ENCODE data around the gene DTNBP1.

Gene DTNBP1

GRCh38 chr6:15586503-15586902 lies 76.3 kb downstream of the DTNBP1 start:
- no peak for DNase-seq

- no peak for DNase-seq
Observed at GRCh38 chr6:15585760-15586214, 77.0 kb downstream of the DTNBP1 start.

- no peak for DNase-seq
Observed at GRCh38 chr6:15582499-15582898, 80.3 kb downstream of the DTNBP1 start.

DNA sequence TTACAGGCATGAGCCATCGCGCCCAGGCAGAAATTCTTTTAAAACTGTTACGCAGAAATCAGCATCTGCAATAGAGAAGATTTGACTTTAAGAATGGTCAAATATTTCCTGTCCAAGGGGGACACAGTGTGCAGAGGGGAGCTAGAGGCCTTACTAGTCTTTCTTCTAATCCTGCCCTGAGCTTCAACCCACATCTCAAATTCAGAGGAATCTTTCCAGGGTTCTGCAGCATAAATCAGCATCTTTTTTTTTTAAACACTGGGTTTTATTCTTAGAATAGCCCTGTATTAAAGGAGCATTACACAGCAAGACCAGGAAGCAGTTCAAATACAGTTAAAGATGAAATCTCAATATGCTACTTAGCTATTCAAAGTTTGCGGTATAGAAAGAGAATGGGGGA lies 81.1 kb downstream of the DTNBP1 start:
- DNase-seq, result no peak

- DNase-seq, result no peak
Observed at GRCh38 chr6:15580326-15580725, 82.5 kb downstream of the DTNBP1 start.

DNA sequence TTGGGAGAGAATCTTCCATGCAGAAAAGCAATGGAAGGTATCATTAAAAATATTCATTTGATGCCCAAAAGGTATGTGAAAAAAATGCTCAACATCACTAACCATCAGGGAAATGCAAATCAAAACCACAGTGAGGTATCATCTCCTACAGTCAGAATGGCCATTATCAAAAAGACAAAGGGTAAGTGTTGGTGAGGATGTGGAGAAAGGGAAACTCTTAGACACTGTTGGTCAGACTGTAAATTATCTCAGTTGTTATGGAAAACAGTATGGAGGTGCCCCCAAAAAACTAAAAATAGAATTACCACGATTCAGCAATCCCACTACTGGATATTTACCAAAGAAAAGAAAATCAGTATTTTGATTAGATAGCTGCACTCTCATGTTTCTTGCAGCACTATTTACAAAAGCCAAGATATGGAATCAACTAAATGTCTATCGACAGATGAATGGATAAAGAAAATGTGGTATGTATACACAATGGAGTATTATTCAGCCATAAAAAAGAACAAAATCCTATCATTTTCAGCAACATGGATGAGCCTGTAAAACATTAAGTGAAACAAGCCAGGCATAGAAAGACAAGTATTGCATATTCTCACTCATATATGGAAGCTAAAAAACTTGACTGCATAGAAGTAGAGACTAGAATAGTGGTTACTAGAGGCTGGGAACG lies 84.0 kb downstream of the DTNBP1 start:
- no peak for DNase-seq

- no peak for DNase-seq
Observed at GRCh38 chr6:15577550-15578171, 85.2 kb downstream of the DTNBP1 start.

- DNase-seq, result no peak
Observed at GRCh38 chr6:15577106-15577505, 85.7 kb downstream of the DTNBP1 start.

- DNase-seq, result no peak
Observed at GRCh38 chr6:15575357-15576033, 87.3 kb downstream of the DTNBP1 start.

- DNase-seq, result no peak
Observed at GRCh38 chr6:15574486-15574885, 88.3 kb downstream of the DTNBP1 start.

GRCh38 chr6:15574023-15574422 lies 88.8 kb downstream of the DTNBP1 start:
- no peak for DNase-seq

DNA sequence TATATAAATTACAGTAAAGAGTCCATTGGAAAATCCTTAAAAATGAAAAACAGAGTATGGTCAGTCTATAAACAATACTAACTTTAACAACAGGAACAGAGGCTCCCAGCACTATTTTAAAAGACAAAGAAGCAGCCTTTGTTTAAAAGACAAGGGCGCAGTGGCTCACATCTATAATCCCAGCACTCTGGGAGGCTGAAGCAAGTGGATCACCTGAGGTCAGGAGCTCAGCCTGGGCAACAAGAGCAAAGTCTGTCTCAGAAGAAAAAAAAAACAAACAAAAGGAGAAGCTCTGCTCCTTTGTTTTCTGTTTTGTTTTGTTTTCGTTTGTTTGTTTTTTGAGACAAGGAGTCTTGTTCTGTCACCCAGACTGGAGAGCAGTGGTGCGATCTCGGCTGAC lies 89.4 kb downstream of the DTNBP1 start:
- DNase-seq, result no peak

DNA sequence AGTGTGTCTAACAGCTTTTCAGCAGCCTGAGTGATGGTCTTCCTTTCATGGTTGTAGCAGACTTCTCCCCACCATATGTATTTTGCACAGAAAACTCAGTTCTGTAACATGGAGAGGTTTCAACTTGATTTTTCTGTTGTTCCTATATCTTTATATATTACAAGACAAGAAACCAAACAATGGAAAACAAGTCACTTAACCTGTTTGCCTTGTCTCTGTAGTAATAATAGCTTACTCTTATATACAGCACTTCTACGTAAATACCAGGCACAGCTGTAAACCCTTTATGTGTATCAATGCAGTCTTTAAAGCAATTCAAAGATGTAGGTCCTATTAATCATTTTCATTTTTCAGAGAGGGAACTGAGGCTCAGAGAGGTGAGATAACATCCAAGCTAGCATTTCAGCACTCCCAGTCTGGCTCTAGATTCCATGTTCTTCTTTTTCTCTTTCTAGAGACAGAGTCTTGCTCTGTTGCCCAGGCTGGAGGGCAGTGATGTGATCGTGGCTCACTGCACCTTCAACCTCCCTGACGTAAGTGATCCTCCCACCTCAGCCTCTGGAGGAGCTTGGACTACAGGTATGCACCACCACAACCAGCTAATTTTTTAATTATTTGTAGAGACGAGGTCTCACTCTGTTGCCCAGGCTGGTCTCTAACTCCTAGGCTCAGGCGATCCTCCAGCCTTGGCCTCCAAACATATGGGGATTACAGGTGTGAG lies 90.4 kb downstream of the DTNBP1 start:
- no peak for DNase-seq

GRCh38 chr6:15570171-15570570 lies 92.7 kb downstream of the DTNBP1 start:
- no peak for DNase-seq

DNA sequence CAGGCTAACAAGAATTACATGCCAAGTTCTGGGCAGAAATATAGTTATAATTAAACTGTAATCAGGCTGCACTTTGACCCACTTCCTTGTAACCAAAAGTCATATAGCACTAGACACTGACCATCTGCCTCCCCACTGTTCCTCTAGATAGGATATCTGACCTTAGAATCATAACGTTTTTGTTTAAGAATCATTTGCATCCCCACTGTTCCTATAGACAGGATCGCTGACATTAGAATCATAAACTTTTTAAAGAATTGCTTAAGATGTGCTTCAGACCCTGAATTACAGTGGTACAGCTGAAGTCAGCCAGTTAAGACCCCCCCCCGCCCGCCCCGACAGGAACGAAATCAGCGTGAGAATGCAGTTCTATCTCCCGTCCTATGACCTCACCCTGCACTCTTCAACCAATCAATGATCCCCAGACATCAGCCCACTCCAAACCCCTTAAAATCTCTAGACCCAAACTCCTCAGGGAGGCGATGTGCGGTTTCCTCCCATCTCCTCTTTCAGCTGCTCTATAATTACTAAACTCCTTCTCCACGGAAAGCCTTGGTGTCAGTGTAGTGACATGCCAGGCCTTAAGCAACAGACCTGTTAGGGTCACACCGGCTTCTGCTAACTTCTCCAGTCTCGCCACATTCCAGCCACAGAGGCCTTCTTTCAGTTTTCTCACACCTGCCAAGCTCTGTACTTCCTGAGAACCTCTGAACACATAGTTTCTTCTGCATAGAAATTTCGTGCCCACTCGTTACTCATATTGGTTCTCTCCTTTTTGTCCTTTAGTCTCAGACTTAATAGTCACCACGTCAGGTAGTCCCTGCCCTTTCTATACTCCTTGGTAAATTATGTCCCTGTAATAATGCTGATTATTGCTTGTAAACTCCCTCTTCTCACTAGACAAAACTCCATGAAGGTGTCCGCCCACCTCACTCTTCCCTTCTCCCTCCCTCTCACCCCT lies 93.5 kb downstream of the DTNBP1 start:
- DNase-seq, result no peak

- DNase-seq, result no peak
Observed at GRCh38 chr6:15562977-15563376, 99.9 kb downstream of the DTNBP1 start.

DNA sequence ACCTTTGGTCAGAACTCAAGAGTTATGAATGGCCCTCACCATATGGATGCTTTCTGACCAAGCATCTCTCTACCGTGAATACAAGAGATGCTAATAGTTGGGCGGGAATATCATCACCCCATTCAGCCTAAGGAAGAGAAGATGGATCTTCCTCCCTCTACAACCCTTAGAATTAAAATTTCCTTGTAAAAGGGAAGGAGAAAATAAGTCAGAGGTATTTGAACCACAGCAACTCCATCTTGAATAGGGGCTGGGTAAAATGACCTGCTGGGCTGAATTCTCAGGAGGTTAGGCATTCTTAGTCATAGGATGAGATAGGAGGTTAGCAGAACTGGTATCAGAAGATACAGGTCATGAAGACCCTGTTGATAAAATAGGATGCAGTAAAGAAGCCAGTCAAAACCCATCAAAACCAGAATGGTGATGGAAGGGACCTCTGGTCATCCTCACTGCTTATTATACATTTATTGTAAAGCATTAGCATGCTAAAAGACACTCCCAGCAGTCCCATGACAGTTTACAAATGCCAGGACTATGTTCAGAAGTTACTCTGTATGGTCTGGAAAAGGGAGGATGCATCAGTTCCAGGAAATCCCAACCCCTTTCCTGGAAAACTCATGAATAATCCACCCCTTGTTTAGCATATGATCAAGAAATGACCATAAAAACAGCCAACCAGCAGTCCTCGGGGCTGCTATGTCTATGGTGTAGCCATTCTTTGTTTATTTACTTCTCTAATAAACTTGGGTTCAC lies 101.2 kb downstream of the DTNBP1 start:
- no peak for DNase-seq

- DNase-seq, result no peak
Observed at GRCh38 chr6:15560713-15561112, 102.1 kb downstream of the DTNBP1 start.

DNA sequence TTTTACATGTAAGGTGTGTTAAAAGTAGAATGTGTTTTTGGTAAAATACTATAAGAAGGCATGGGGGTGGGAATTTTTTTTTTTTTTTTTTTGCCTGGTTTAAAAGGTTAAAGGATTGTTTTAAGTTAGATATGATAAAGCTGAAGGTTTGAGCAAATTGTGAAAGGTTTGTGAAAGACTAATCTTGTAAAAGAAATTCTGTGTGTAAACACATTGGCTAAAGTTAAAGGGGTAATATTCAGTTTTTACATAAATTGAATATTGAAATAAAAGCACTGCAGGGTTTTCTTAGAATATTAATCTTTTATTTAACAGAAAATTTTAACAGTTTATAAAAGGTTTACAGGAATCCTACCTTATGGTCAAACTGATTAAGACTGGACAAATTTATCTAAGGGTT lies 105.7 kb downstream of the DTNBP1 start:
- DNase-seq, result no peak

- no peak for DNase-seq
Observed at GRCh38 chr6:15556711-15557110, 106.1 kb downstream of the DTNBP1 start.

Data from SHP77 (cell line).